HCT116 (cell line): Measurements from ENCODE around the gene INKA2. TPM values are rescaled to one million over a fixed set of nuclear protein-coding genes. Genes with fewer than 3 reads are reported as not detected.

ENCODE experiments used
- ATAC-seq: fragments of 200-7000 bp; cut with Tn5 transposase; 2 replicates; pipeline ENCODE4 v1.9.1; 2020; ENCODE audit warnings: mild to moderate bottlenecking, moderate library complexity
- BruUV-seq: library from RNA; stranded (reverse); fragments of 400-500 nt; replicated peaks from 2 replicates; lab custom pipeline; 2021; lab: Mats Ljungman, UMichigan
- CTCF ChIA-PET: fragments of 300-600 bp; sonication (Branson Sonifier 250); formaldehyde crosslinking; loops from one replicate; lab custom pipeline; 2021; ENCODE audit warnings: antibody characterized with exemption; lab: Charles Lee
- POLR2A ChIA-PET: fragments of 300-600, 350-600 bp; sonication (Branson Sonifier 250); formaldehyde crosslinking; loops from one replicate; lab custom pipeline; 2021; ENCODE audit warnings: antibody characterized with exemption; lab: Charles Lee
- RAD21 ChIA-PET, 2 experiments: fragments of 300-600 bp; sonication (Branson Sonifier 250); formaldehyde crosslinking; loops; one replicate each; lab custom pipeline; 2023; ENCODE audit warnings: low total read pairs in 2 of 2; ENCODE audit not compliant: uncharacterized antibody in 2 of 2, unreplicated experiment in 2 of 2, low non-redundant PET in 1 of 2; lab: Charles Lee
- DNase-seq: peaks from one replicate; pipeline ENCODE4 v3.0.0-alpha.2; 2010; ENCODE audit warnings: low read depth, low spot score
- H2AFZ ChIP-seq: fragments of 200-600 bp; shearing (Covaris generic), sonication (generic); 2 replicates; pipeline ENCODE4 v1.6.1; 2017; ENCODE audit warnings: low read depth, mixed run types, mixed read lengths, antibody characterized with exemption, low read length; ENCODE audit not compliant: poor library complexity, severe bottlenecking
- H3K27ac ChIP-seq: 2 replicates; pipeline ENCODE4 v1.5.1; 2012; ENCODE audit warnings: low read depth, low read length
- H3K27me3 ChIP-seq: fragments of 200-600 bp; sonication (generic); 2 replicates; pipeline ENCODE4 v1.6.1; 2016; ENCODE audit warnings: mixed run types, low read length, mixed read lengths; ENCODE audit not compliant: insufficient read depth
- H3K36me3 ChIP-seq, 2 experiments: fragments of 200-500 bp in 1 of 2; fragments of 200-600 bp in 1 of 2; sonication (Bioruptor generic) in 1 of 2; sonication (generic) in 1 of 2; 2 replicates each; pipeline versions ENCODE4 v1.5.1 to v1.6.1; 2014 to 2016; ENCODE audit warnings: low read length in 2 of 2, inconsistent platforms in 1 of 2, mixed read lengths in 1 of 2, mixed run types in 1 of 2; ENCODE audit not compliant: insufficient read depth in 2 of 2, control insufficient read depth in 1 of 2
- H3K4me1 ChIP-seq, 2 experiments: fragments of 200-600 bp in 1 of 2; sonication (generic) in 1 of 2; 2 replicates each; pipeline versions ENCODE4 v1.5.1 to v1.6.1; 2012 to 2017; ENCODE audit warnings: low read length in 2 of 2, inconsistent platforms in 1 of 2, mild to moderate bottlenecking in 1 of 2, mixed read lengths in 1 of 2, mixed run types in 1 of 2, moderate library complexity in 1 of 2; ENCODE audit not compliant: insufficient read depth in 2 of 2, control insufficient read depth in 1 of 2
- H3K4me2 ChIP-seq: fragments of 200-600 bp; sonication (generic); 2 replicates; pipeline ENCODE4 v1.6.1; 2017; ENCODE audit warnings: mixed run types, low read length, mixed read lengths
- H3K4me3 ChIP-seq, 2 experiments: fragments of 200-600 bp in 1 of 2; sonication (generic) in 1 of 2; replicated peaks in 1 of 2; 2 replicates each; pipeline ENCODE4 v1.5.1; 2011 to 2016; ENCODE audit warnings: low read length in 2 of 2, control low read depth in 1 of 2, low read depth in 1 of 2, mild to moderate bottlenecking in 1 of 2, mixed read lengths in 1 of 2, mixed run types in 1 of 2
- H3K79me2 ChIP-seq: fragments of 200-600 bp; sonication (generic); 2 replicates; pipeline ENCODE4 v1.6.1; 2017; ENCODE audit warnings: mild to moderate bottlenecking, mixed run types, low read length, moderate library complexity, mixed read lengths; ENCODE audit not compliant: insufficient read depth
- H3K9ac ChIP-seq: fragments of 200-600 bp; sonication (generic); 2 replicates; pipeline ENCODE4 v1.6.1; 2016; ENCODE audit warnings: low read length, mixed read lengths
- H3K9me2 ChIP-seq: fragments of 200-600 bp; sonication (generic), shearing (Covaris generic); 2 replicates; pipeline ENCODE4 v1.6.1; 2017; ENCODE audit warnings: mixed run types, mild to moderate bottlenecking, moderate library complexity; ENCODE audit not compliant: insufficient read depth
- H3K9me3 ChIP-seq, 2 experiments: fragments of 200-500 bp in 1 of 2; fragments of 200-600 bp in 1 of 2; sonication (Bioruptor generic) in 1 of 2; sonication (generic) in 1 of 2; 2 replicates each; pipeline ENCODE4 v1.6.1; 2014 to 2017; ENCODE audit warnings: low read length in 2 of 2, mixed read lengths in 2 of 2, inconsistent platforms in 1 of 2, low read depth in 1 of 2, mild to moderate bottlenecking in 1 of 2, mixed run types in 1 of 2, moderate library complexity in 1 of 2; ENCODE audit not compliant: control insufficient read depth in 1 of 2, insufficient read depth in 1 of 2
- H4K20me1 ChIP-seq: fragments of 200-600 bp; sonication (generic), shearing (Covaris generic); 2 replicates; pipeline ENCODE4 v1.6.1; 2017; ENCODE audit warnings: mixed run types, mild to moderate bottlenecking, moderate library complexity; ENCODE audit not compliant: insufficient read depth
- ATF3 ChIP-seq: IDR thresholded peaks from 2 replicates; pipeline ENCODE4 v1.6.1; 2012
- CEBPB ChIP-seq: IDR thresholded peaks from 2 replicates; pipeline ENCODE4 v1.6.1; 2012; ENCODE audit warnings: low read depth
- CTCF ChIP-seq, 3 experiments: fragments of 200-600 bp in 1 of 3; sonication (generic) in 1 of 3; IDR thresholded peaks in 2 of 3; conservative IDR thresholded peaks in 1 of 3; 2 replicates each; pipeline ENCODE4 v1.5.1; 2012 to 2017; ENCODE audit warnings: low read depth in 2 of 3, low read length in 2 of 3, antibody characterized with exemption in 1 of 3, borderline replicate concordance in 1 of 3, control low read depth in 1 of 3, mild to moderate bottlenecking in 1 of 3, mixed read lengths in 1 of 3, mixed run types in 1 of 3, moderate library complexity in 1 of 3; ENCODE audit not compliant: insufficient read depth in 1 of 3
- EZH2phosphoT487 ChIP-seq: fragments of 200-600 bp; IDR thresholded peaks from 2 replicates; pipeline ENCODE4 v1.6.1; 2018; ENCODE audit warnings: antibody characterized with exemption, borderline replicate concordance
- FOSL1 ChIP-seq: IDR thresholded peaks from 2 replicates; pipeline ENCODE4 v1.6.1; 2012; ENCODE audit warnings: low read depth
- JUND ChIP-seq: IDR thresholded peaks from 2 replicates; pipeline ENCODE4 v1.6.1; 2012
- POLR2AphosphoS5 ChIP-seq: IDR thresholded peaks from 2 replicates; pipeline ENCODE4 v1.6.1; 2011; ENCODE audit warnings: mild to moderate bottlenecking, low read depth, low read length, moderate library complexity
- REST ChIP-seq: IDR thresholded peaks from 2 replicates; pipeline ENCODE4 v1.6.1; 2012; ENCODE audit warnings: low read depth
- SIN3A ChIP-seq: IDR thresholded peaks from 2 replicates; pipeline ENCODE4 v1.6.1; 2012; ENCODE audit warnings: low read depth
- SP1 ChIP-seq: IDR thresholded peaks from 2 replicates; pipeline ENCODE4 v1.6.1; 2012; ENCODE audit warnings: low read depth
- TCF7L2 ChIP-seq: IDR thresholded peaks from 2 replicates; pipeline ENCODE4 v1.7.0; 2011; ENCODE audit warnings: borderline replicate concordance, inconsistent platforms; ENCODE audit not compliant: insufficient read depth, insufficient read length; ENCODE audit errors: extremely low read depth
- YY1 ChIP-seq: IDR thresholded peaks from 2 replicates; pipeline ENCODE4 v1.6.1; 2011; ENCODE audit warnings: low read length, low read depth, moderate library complexity, mild to moderate bottlenecking; ENCODE audit not compliant: insufficient replicate concordance; ENCODE audit errors: extremely low read depth
- ZNF274 ChIP-seq: fragments of 200-500 bp; sonication (Bioruptor generic); IDR thresholded peaks from 2 replicates; pipeline ENCODE4 v1.6.1; 2014; ENCODE audit warnings: mild to moderate bottlenecking, low read depth, low read length, inconsistent platforms
- intact Hi-C: fragments of 100-400 bp; cut with micrococcal nuclease; formaldehyde crosslinking; loops from 2 replicates; pipeline ENCODE4 v1.10.0; 2022
- total RNA-seq: library from RNA; stranded (reverse); gene quantifications from one replicate; pipeline ENCODE4 v1.2.1, GENCODE V29; 2021; ENCODE audit not compliant: unreplicated experiment

Gene INKA2
- total RNA-seq, 1 experiment from 2014 or later = 4.0 TPM

- Histone ChIP-seq H3K27ac (no peak overlapping the region), H3K9me3 (no peaks in the 10 kb centered on the region), H2AFZ (no peak overlapping the region), H3K36me3 (peaks cover 3 to 16% of the 10 kb centered on the region in 2 experiments; a peak in 3 of 4 replicates), H3K9me2 (no peaks in the 10 kb centered on the region), H3K4me2 (no peak overlapping the region), H3K79me2 (no peaks in the 10 kb centered on the region), H3K4me1 (peaks cover 9 to 12% of the 10 kb centered on the region in 2 experiments), H3K27me3 (no peaks in the 10 kb centered on the region), H3K9ac (no peak overlapping the region), H3K4me3 (no peak overlapping the region), H4K20me1 (no peaks in the 10 kb centered on the region)
- ATAC-seq (no peak), DNase-seq (no peak)
- intact Hi-C loops = no loop called here
- RAD21 ChIA-PET = no interaction called here
- CTCF ChIA-PET = interaction anchor here (0.8 kb wide), 1 partner anchor 8 kb away, joined by 3 read pairs; no protein-coding TSS in a partner anchor
- TF ChIP-seq CEBPB = no peak
- no peak for TF ChIP-seq POLR2AphosphoS5
- TF ChIP-seq ATF3 = no peak
- no peak for TF ChIP-seq REST
- no peak for TF ChIP-seq SP1
- no peak for TF ChIP-seq CTCF (IDR thresholded peaks at IDR 0.05 in 2 of 3, conservative IDR thresholded peaks at IDR 0.05 in 1 of 3; ENCODE audit: borderline replicate concordance in 1 of 3, insufficient read depth in 1 of 3, low read depth in 2 of 3, low read length in 2 of 3)
- TF ChIP-seq FOSL1 = no peak
- TF ChIP-seq SIN3A = no peak
- no peak for TF ChIP-seq TCF7L2
- no peak for TF ChIP-seq EZH2phosphoT487
- TF ChIP-seq JUND = no peak
- no peak for TF ChIP-seq ZNF274
- no peak for TF ChIP-seq YY1
- no TSS peak for BruUV-seq
- POLR2A ChIA-PET = no interaction called here
Measured at GRCh38 chr1:111706921-111707320, 32.3 kb downstream of the INKA2 start.
